NCI-H69 (cell line): ENCODE results near the gene CHPF.
A peak's percentile ranks its signal among the peaks of the same experiment; 100 is the strongest.

ENCODE experiments used
- DNase-seq: peaks from one replicate; lab custom pipeline; 2025; lab: John Stamatoyannopoulos, UW

CHPF gene

GRCh38 chr2:219513787-219514186, 29.8 kb downstream of the CHPF start:
- no peak for DNase-seq

- no peak for DNase-seq
These were observed 30.9 kb downstream of the CHPF start for GRCh38 chr2:219512524-219513216.

- DNase-seq = peak; percentile 52
These were observed 31.9 kb downstream of the CHPF start for GRCh38 chr2:219511547-219512325.

- no peak for DNase-seq
These were observed 33.0 kb downstream of the CHPF start for GRCh38 chr2:219510512-219511135.

GRCh38 chr2:219509780-219510511, 33.7 kb downstream of the CHPF start:
- peak; percentile 67 for DNase-seq

GRCh38 chr2:219508971-219509779, 34.4 kb downstream of the CHPF start:
- DNase-seq = peak; percentile 80

GRCh38 chr2:219508444-219508734, 35.2 kb downstream of the CHPF start:
- peak; percentile 27 for DNase-seq

GRCh38 chr2:219507581-219508443, 35.8 kb downstream of the CHPF start:
- DNase-seq = peak; percentile 75

- DNase-seq = peak; percentile 75
These were observed 36.6 kb downstream of the CHPF start for GRCh38 chr2:219506802-219507526.

GRCh38 chr2:219506153-219506801, 37.3 kb downstream of the CHPF start:
- no peak for DNase-seq

- no peak for DNase-seq
These were observed 38.0 kb downstream of the CHPF start for GRCh38 chr2:219505585-219505984.

GRCh38 chr2:219502618-219503017, 41.0 kb downstream of the CHPF start:
- DNase-seq = peak; percentile 7

GRCh38 chr2:219501849-219502248, 41.8 kb downstream of the CHPF start:
- no peak for DNase-seq

- no peak for DNase-seq
These were observed 43.5 kb downstream of the CHPF start for GRCh38 chr2:219500135-219500534.

- DNase-seq = no peak
These were observed 44.1 kb downstream of the CHPF start for GRCh38 chr2:219499555-219499954.

- no peak for DNase-seq
These were observed 44.6 kb downstream of the CHPF start for GRCh38 chr2:219499058-219499307.

GRCh38 chr2:219498280-219499057, 45.1 kb downstream of the CHPF start, which contains the start of gene GMPPA:
TSS of gene GMPPA (plus strand) at chr2:219498891. CDS start at chr2:219499976, 1,085 bp downstream.
- peak; percentile 96 for DNase-seq

GRCh38 chr2:219497495-219498279, 45.9 kb downstream of the CHPF start:
- DNase-seq = peak; percentile 40
